Measurements from ENCODE around the gene CDK18.

The CDK18 gene

GRCh38 chr1:205525495-205526285 lies 21.2 kb downstream of the CDK18 start:
- DNase-seq = no peak

DNA sequence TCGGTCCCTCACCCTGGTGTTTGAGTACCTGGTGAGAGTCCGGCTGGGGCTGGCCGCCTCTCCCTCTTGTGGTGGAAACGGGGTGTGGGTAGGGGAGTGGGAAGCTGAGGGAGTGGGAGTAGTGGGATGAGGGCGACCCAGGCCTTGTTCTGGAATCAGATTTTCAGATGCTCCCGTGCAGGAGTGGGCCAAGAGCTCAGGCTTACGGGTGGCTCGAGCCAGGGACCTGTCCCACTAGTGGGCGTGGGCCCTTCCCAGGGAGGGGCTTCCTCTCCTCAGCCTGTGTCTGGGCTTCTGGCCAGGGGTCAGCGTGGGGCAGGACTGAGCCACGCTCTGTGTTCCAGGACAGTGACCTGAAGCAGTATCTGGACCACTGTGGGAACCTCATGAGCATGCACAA lies 22.0 kb downstream of the CDK18 start:
- no peak for DNase-seq

DNA sequence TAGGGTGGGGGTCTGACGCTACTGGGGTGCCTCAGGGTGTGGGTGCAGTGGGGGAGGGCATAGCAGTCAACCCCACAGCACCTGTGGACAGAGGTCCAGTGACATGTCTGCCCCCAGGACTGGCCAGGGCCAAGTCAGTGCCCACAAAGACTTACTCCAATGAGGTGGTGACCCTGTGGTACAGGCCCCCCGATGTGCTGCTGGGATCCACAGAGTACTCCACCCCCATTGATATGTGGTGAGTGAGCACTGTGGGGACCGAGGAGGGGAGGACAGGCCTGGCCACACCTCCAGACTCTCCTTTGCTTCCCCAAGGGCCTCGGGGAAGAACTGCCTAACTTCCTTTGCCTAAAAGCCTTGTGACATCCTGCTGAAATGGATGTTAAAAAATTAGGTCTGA lies 23.5 kb downstream of the CDK18 start:
- DNase-seq = no peak

GRCh38 chr1:205528446-205528886 lies 24.0 kb downstream of the CDK18 start:
- no peak for DNase-seq

DNA sequence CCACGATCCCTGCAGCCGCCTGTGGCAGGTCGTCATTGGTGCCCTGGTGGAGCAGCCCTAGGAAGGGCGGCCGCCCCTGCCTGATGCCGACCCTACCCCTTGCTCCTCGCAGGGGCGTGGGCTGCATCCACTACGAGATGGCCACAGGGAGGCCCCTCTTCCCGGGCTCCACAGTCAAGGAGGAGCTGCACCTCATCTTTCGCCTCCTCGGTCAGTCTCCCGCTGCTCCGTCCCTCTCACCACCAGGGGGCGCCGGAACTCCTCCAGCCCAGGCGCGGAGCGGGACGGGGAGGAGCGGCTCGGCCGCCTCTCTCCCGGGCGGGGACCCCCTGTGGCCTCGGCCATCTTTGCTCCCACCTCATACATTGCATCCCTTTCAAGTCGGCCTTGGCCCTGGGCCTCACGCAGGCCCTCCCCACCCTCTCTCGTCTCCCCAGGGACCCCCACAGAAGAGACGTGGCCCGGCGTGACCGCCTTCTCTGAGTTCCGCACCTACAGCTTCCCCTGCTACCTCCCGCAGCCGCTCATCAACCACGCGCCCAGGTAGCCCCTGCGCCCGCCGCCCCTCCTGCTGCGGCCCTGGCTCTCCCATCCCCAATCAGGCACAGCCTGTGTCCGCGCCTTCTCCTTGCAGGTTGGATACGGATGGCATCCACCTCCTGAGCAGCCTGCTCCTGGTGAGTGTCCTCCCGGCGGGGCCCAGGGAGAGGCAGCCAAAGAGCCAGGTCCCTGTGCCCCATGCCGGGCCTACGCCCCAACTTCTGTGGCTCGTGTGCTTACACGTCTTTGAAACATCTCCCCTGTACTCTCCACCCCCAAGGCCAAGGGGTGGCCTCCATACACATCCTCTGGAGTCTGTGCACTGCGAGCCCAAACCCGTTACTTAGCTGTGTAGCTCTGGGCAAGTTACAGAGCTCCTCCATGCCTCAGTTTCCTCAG lies 24.7 kb downstream of the CDK18 start:
- DNase-seq = no peak

- no peak for DNase-seq
Measured at GRCh38 chr1:205530116-205530515, 25.6 kb downstream of the CDK18 start.

- DNase-seq = no peak
Measured at GRCh38 chr1:205531191-205532025, 26.9 kb downstream of the CDK18 start.

- no peak for DNase-seq
Measured at GRCh38 chr1:205532026-205532898, 27.8 kb downstream of the CDK18 start.

GRCh38 chr1:205532996-205533735 lies 28.7 kb downstream of the CDK18 start:
- DNase-seq = no peak

DNA sequence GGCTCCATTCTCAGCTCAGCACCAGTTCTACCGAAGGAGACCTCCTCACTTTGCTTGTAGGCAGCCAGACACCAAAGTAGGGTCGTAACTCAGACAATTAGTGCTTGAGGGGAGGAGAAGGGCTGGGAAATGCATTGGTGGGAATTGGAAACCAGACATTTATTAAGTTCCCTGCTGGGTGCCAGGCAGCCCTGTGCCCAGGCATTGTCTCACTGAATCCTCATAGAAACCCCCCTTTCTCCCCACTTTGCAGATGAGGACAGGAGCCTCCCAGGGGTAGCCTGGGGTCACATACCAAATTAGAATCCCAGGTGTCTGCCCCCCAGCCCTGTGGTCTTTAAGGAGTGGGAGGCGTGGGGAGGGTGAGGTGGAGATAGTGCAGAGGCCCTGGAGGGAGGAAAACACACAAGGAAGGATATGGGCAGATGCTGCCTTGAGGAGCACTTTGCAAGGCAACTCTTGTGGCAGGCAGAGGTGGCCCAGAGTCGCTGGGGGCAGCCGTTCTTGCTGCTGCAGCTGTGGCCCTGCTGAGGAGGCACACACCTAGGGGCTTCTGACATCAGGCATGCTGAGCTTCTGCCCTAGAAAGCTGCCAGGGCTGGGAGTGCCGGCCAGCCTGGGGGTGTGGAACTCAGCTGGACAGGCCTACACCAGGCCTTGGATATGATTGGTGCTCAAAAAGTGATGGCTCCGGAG lies 29.4 kb downstream of the CDK18 start:
- no peak for DNase-seq

DNA sequence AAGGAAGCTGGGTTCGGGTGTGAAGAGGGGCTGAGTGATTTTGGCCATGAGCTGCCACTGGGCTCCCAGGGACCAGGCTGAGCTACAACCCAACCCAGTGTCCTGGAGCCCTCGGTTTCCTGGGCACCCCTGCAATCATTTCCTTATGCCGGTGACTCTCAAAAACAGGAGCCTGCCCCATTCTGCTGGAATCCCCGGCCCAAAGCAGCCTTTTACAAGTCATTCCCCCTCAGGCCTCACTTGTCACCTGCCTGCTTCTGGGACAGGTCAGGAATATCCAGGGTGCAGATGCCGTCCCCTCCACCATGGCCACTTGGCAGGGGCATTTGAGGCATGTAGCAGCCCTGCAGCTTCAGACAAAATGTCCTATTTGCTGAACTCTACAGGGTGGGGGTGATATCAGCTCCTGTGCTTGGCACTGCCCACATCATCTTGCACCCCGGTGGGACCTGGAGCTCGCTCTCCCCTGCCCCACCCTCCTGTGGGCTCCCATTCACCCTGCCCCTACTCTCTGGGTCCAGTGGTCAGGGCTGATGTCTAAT lies 30.0 kb downstream of the CDK18 start:
- no peak for DNase-seq

GRCh38 chr1:205535096-205535495 lies 30.6 kb downstream of the CDK18 start:
- DNase-seq = no peak

DNA sequence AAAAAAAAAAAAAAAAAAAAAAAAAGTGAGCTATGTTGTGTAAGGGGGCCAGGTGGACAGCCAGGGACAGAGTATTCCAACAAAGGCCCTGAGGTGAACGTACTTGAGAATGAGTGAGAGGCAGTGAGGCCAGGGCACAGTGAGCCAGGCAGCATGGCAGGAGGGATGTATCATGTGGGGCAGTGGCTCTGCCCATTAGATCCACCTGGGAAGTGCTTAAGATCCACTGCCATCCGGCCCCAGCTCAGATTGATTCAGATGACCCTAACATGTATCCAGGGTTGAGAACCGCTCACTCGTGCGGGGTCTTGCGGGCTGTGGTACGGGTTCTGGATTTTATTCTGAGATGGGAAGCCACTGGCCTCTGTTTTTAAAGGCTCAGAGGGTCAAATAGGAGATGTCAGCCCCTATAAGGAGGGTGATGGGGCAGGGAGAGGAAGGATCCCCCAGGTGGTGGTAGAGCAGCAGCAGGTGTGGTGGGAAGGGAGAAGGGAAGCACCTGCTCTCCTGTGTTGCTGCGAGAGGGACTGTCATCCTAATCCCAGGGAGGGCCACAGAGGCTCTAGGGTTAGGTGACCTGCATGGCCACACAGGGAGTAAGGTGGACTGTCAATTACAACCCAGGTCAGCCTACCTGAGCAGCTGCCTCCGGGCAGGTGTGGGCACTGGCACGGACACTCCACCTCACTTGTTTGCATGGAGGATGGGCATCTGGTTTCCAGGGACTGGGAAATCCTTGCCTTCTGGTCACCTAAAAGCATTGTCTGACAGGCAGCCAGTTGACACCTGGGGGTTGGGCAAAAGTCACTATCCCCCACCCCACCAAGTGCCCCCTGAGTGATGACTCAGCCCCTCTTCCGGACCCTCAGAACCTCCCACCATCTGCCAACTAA lies 31.6 kb downstream of the CDK18 start:
- DNase-seq = no peak

DNA sequence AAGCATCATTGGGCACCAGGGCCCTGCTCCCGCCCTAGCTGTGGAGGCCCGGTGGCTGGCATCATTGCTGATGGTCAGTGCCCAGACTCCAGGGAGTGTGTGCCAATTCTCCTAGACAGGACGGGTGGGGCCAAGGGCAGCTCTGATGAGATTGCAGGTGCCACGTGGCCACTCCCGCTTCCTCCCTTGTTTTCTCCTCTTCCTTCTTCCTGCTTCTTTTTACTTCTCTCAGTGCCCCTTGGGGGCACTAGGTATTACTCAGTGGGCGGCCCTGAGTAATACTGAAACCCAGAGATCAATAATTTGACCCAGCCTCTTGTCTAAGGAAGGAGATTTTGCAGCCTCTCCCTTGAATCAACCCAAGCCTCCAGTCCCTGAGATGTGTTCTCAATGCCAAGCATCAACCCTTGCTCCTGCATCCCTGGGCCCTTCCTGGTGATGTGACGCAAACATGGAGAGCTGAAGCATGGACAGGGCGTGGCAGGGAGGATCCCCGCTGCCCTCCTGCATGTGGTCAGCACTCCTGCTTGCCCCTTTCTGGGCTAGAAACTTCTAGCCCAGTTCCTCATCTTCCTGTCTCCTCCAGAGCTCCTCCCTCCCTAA lies 32.4 kb downstream of the CDK18 start:
- no peak for DNase-seq

DNA sequence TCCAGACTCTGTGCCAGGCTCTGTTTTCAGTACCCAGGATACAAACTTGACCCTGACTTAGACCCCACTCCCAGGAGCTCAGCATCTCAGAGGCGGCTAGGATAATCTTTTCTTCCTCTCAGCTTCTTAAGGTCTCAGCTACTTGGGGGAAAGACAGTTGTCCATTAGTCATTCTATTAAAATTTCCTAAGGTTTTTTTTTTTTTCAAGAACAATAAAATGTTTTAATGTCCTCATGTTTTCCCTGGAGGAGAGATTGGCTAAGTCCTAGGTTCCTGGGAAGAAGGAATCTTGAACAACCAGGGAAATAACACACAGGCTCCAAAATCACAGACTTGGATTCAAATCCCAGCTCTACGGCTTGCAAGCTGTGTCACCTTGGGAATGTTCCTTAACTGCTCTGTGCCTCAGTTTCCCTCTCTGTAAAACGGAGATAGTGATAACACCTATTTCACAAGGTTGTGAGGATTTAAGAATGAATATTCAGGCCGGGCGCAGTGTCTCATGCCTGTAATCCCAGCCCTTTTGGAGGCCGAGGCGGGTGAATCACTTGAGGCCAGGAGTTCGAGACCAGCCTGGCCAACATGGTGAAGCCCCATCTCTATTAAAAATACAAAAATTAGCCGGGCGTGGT lies 33.0 kb downstream of the CDK18 start:
- no peak for DNase-seq

GRCh38 chr1:205538235-205538840 lies 33.9 kb downstream of the CDK18 start:
- DNase-seq = no peak

DNA sequence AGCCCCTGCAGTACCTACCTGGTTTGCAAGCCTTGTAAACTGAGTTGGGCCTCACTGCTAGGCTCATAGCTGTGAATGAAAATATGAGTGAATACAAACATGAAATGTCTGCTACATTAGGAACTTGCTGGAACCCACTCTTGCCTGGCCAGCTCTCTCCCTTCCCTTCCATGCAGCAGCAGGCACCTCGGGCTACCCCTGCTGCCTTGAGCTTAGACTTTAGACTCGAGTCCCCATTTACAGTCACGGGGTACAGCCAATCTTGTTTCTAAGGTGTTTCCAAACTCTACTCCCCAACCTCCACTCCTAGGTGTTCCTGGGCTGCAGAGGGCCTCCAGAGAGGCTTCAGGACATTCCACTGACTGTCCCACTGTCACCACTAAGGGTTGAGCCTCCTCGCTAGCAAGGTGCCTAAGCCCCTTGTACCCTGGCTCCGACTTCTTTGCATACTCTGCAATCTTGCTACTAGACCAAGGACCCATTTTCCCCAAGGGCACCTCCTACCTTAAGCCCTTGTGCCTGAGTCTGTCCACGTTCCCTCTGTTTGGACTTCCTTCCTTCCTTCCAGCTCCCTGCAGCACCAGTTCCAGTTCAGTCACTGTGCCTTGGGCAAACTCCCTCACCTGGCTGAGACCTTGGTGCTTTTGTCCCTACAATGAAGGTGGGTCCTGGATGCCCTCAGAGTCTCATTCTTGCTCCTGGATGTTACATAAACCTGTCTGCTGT lies 36.9 kb downstream of the CDK18 start:
- DNase-seq = no peak
